K562 (cell line): ENCODE results near the gene URM1. TPM values are rescaled to one million over a fixed set of nuclear protein-coding genes. Genes with fewer than 3 reads are reported as not detected.
"Not testable (repeated sequence)": the region's sequence is repeated elsewhere in the genome, so short reads cannot be mapped to it uniquely, and the experiment has no call there.

ENCODE experiments used
- ATAC-seq: fragments of 200-7000 bp; cut with Tn5 transposase; 3 replicates; pipeline ENCODE4 v1.9.1; 2020; ENCODE audit warnings: moderate library complexity
- BruUV-seq: library from RNA; stranded (reverse); fragments of 400-500 nt; replicated peaks from 2 replicates; lab custom pipeline; 2021; lab: Mats Ljungman, UMichigan
- CTCF ChIA-PET: fragments of 300-600 bp; formaldehyde crosslinking; extraction: SDS; loops from one replicate; lab custom pipeline; 2021; ENCODE audit warnings: low intra/inter-chr PET ratio; lab: Yijun Ruan, JAX
- POLR2A ChIA-PET: fragments of 300-600, 350-650 bp; sonication (Branson Sonifier 250); formaldehyde crosslinking; extraction: SDS; loops from one replicate; lab custom pipeline; 2021; ENCODE audit warnings: antibody characterized with exemption, inconsistent platforms; lab: Yijun Ruan, JAX
- DNase-seq, 4 experiments: peaks; one replicate each; pipeline versions ENCODE4 v3.0.0 to v3.0.0-alpha.2; 2011 to 2018; ENCODE audit warnings: low spot score in 3 of 4, mixed read lengths in 3 of 4; ENCODE audit errors: extremely low read depth in 1 of 4
- FAIRE-seq: peaks from 2 replicates; lab custom pipeline; 2011; peaks lifted over from hg19 to GRCh38; lab: Jason Lieb, UNC
- H2AFZ ChIP-seq: 2 replicates; pipeline ENCODE4 v1.6.0; 2011; ENCODE audit warnings: low read depth, low read length, control low read depth, inconsistent platforms
- H3K27ac ChIP-seq: fragments of 200-600 bp; 3 replicates; pipeline ENCODE4 v1.8.0; 2011; ENCODE audit warnings: low read depth, mild to moderate bottlenecking, control low read depth, inconsistent platforms, low read length, moderate library complexity, mixed read lengths; ENCODE audit errors: extremely low read depth
- H3K27me3 ChIP-seq, 2 experiments: fragments of 300-600 bp in 1 of 2; 2 replicates in 1 of 2; 3 replicates in 1 of 2; pipeline versions ENCODE4 v1.6.0 to v1.8.0; 2011; ENCODE audit warnings: inconsistent platforms in 2 of 2, low read length in 2 of 2, mild to moderate bottlenecking in 1 of 2, mixed read lengths in 1 of 2, moderate library complexity in 1 of 2; ENCODE audit not compliant: control insufficient read depth in 2 of 2, insufficient read depth in 2 of 2
- H3K36me3 ChIP-seq: fragments of 300-600 bp; 3 replicates; pipeline ENCODE4 v1.8.0; 2011; ENCODE audit warnings: mild to moderate bottlenecking, low read length, inconsistent platforms; ENCODE audit not compliant: control insufficient read depth, insufficient read depth
- H3K4me1 ChIP-seq, 2 experiments: fragments of 200-600 bp in 1 of 2; replicated peaks in 1 of 2; 2 replicates in 1 of 2; 3 replicates in 1 of 2; pipeline versions ENCODE4 v1.5.1 to v1.8.0; 2011; ENCODE audit warnings: inconsistent platforms in 2 of 2, low read length in 2 of 2, mild to moderate bottlenecking in 1 of 2, mixed read lengths in 1 of 2, moderate library complexity in 1 of 2; ENCODE audit not compliant: control insufficient read depth in 2 of 2, insufficient read depth in 2 of 2
- H3K4me2 ChIP-seq: 2 replicates; pipeline ENCODE4 v1.6.1; 2011; ENCODE audit warnings: low read length, control low read depth, inconsistent platforms, mixed read lengths; ENCODE audit not compliant: insufficient read depth
- H3K4me3 ChIP-seq: fragments of 200-600 bp; sonication (generic), shearing (Covaris generic); 2 replicates; pipeline ENCODE4 v1.5.1; 2016; ENCODE audit warnings: control low read depth, inconsistent platforms
- H3K79me2 ChIP-seq: fragments of 200-600 bp; 3 replicates; pipeline ENCODE4 v1.8.0; 2011; ENCODE audit warnings: low read length, inconsistent platforms; ENCODE audit not compliant: control insufficient read depth, insufficient read depth
- H3K9ac ChIP-seq, 2 experiments: 2 replicates each; pipeline versions ENCODE4 v1.6.0 to v1.6.1; 2011; ENCODE audit warnings: low read depth in 2 of 2, low read length in 2 of 2, control low read depth in 1 of 2, inconsistent platforms in 1 of 2, mild to moderate bottlenecking in 1 of 2, mixed read lengths in 1 of 2; ENCODE audit not compliant: insufficient read depth in 1 of 2
- H3K9me1 ChIP-seq: one replicate; pipeline ENCODE4 v1.6.0; 2011; ENCODE audit warnings: inconsistent platforms, mild to moderate bottlenecking, low read length, moderate library complexity; ENCODE audit not compliant: control insufficient read depth, insufficient read depth
- H3K9me3 ChIP-seq: replicated peaks from 2 replicates; pipeline ENCODE4 v1.5.1; 2011; ENCODE audit warnings: low read depth, low read length, inconsistent platforms; ENCODE audit not compliant: control insufficient read depth, insufficient read depth
- H4K20me1 ChIP-seq: replicated peaks from 2 replicates; pipeline ENCODE4 v1.6.1; 2011; ENCODE audit warnings: low read length, inconsistent platforms, mixed read lengths; ENCODE audit not compliant: control insufficient read depth, insufficient read depth
- EGR1 ChIP-seq: fragments of 450-650 bp; conservative IDR thresholded peaks from 2 replicates; pipeline ENCODE4 v1.6.1; 2017; ENCODE audit warnings: mild to moderate bottlenecking
- FIP1L1 ChIP-seq: fragments of 200-400 bp; formaldehyde crosslinking; IDR thresholded peaks from 2 replicates; pipeline ENCODE4 v1.6.1; 2018; ENCODE audit warnings: mild to moderate bottlenecking, low read depth, low read length; ENCODE audit not compliant: poor library complexity, severe bottlenecking
- FOXJ3 ChIP-seq: sonication (generic); formaldehyde crosslinking; IDR thresholded peaks from 2 replicates; pipeline ENCODE4 v1.4.0; 2020; ENCODE audit warnings: mild to moderate bottlenecking, missing genetic modification reagents
- MYNN ChIP-seq, 2 experiments: sonication (generic); formaldehyde crosslinking in 1 of 2; IDR thresholded peaks; 2 replicates each; pipeline versions ENCODE4 v1.5.0 to v1.6.1; 2016 to 2020; ENCODE audit warnings: antibody characterized with exemption in 1 of 2, missing genetic modification reagents in 1 of 2
- ZSCAN29 ChIP-seq: fragments of 450-650 bp; IDR thresholded peaks from 2 replicates; pipeline ENCODE4 v1.6.1; 2017
- WGBS: fragments of 100-300 bp; shearing (Covaris generic); methylation state at CpG from one replicate; pipeline ENCODE4 v1.1.6; 2016; ENCODE audit warnings: low coverage, mixed read lengths; ENCODE audit not compliant: insufficient coverage; ENCODE audit errors: missing lambda C conversion rate; 5-methylcytosine and 5-hydroxymethylcytosine counted together
- in situ Hi-C: fragments of 300-500 bp; cut with MboI; formaldehyde crosslinking; loops from 4 replicates; pipeline ENCODE4 v1.15.0; 2018; ENCODE audit warnings: inconsistent platforms, mixed read lengths
- intact Hi-C: fragments of 100-400 bp; cut with micrococcal nuclease; formaldehyde crosslinking; loops from 2 replicates; pipeline ENCODE4 v1.14.2; 2022
- polyA plus RNA-seq, 8 experiments: library from polyadenylated mRNA; depleted of rRNA in 4 of 8; stranded (reverse) in 5 of 8; unstranded in 3 of 8; fragments of >200 nt; fragmentation: Nextera tagmentation in 2 of 8; fragmentation: Illumina TruSeq in 1 of 8; extraction: Ambion mirVana in 2 of 8; extraction: Trizol in 1 of 8; gene quantifications; 2 replicates each; pipeline versions ENCODE4 v1.2.1 to v1.2.3, GENCODE V29; 2011 to 2014; ENCODE audit warnings: inconsistent platforms in 1 of 8, missing spikeins in 1 of 8
- total RNA-seq, 7 experiments: library from RNA; depleted of rRNA in 6 of 7; stranded (reverse); fragments of >200 nt in 6 of 7; fragmentation: Illumina TruSeq in 2 of 7; extraction: Trizol in 2 of 7; gene quantifications; 2 replicates each; pipeline versions ENCODE4 v1.2.1 to v1.2.3, GENCODE V29; 2011 to 2021; ENCODE audit warnings: low replicate concordance in 1 of 7
- TF ChIP-seq, protein P1 (sequence below): fragments of 450-650 bp; formaldehyde crosslinking; IDR thresholded peaks from 2 replicates; pipeline ENCODE4 v1.4.0; 2022; ENCODE audit warnings: mild to moderate bottlenecking, moderate library complexity
- TF ChIP-seq, protein P2 (sequence below): fragments of 250-450 bp; sonication (Bioruptor Pico); IDR thresholded peaks from 2 replicates; pipeline ENCODE4 v1.5.0; 2021; ENCODE audit warnings: mild to moderate bottlenecking, moderate library complexity

URM1 gene
- total and polyA plus RNA-seq, 9 of the 15 experiments (the other 6 are each of a cell fraction or from before 2014, with no cell fraction given): 10.1 to 88.9 (median 53.3) TPM

DNA sequence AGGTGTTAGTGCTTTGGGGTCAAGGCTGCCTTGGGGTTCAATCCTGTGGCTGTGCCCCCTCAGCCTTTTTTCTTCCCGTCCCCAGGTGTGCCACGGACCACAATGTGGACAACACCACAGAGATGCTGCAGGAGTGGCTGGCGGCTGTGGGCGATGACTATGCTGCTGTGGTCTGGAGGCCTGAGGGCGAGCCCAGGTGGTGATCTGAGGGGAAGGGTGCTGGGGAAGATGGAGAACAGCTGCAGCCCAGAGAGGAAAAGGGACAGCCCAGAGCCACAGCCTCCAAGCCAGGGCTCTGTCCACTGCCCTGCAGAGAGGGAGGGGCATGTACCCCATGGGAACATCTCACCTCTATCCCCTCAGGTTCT lies 51.6 kb downstream of the URM1 start:
- Histone ChIP-seq H4K20me1 (no peaks in the 10 kb centered on the region), H3K9me1 (no peaks in the 10 kb centered on the region), H3K4me3 (no peak overlapping the region), H3K27ac (no peak overlapping the region), H3K4me1 (peaks cover 14 to 46% of the 10 kb centered on the region in 2 experiments; a peak in 4 of 5 replicates), H3K4me2 (no peak overlapping the region), H3K79me2 (peaks cover 8% of the 10 kb centered on the region; the same call in 1 of the 3 replicates), H2AFZ (no peak overlapping the region), H3K36me3 (peaks cover 6% of the 10 kb centered on the region; the same call in 1 of the 3 replicates), H3K9me3 (no peaks in the 10 kb centered on the region), H3K9ac (no peak overlapping the region), H3K27me3 (no peaks in the 10 kb centered on the region)
- TF ChIP-seq FOXJ3 (CRISPR knock-in tag) (no peak), EGR1 (no peak), MYNN (IDR thresholded peaks at IDR 0.05) (no peak), MYNN (CRISPR knock-in tag; IDR thresholded peaks at IDR 0.05) (no peak), FIP1L1 (no peak), ZSCAN29 (no peak)
- TF ChIP-seq, protein P1, sequence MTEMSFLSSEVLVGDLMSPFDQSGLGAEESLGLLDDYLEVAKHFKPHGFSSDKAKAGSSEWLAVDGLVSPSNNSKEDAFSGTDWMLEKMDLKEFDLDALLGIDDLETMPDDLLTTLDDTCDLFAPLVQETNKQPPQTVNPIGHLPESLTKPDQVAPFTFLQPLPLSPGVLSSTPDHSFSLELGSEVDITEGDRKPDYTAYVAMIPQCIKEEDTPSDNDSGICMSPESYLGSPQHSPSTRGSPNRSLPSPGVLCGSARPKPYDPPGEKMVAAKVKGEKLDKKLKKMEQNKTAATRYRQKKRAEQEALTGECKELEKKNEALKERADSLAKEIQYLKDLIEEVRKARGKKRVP: no peak
- TF ChIP-seq, protein P2, sequence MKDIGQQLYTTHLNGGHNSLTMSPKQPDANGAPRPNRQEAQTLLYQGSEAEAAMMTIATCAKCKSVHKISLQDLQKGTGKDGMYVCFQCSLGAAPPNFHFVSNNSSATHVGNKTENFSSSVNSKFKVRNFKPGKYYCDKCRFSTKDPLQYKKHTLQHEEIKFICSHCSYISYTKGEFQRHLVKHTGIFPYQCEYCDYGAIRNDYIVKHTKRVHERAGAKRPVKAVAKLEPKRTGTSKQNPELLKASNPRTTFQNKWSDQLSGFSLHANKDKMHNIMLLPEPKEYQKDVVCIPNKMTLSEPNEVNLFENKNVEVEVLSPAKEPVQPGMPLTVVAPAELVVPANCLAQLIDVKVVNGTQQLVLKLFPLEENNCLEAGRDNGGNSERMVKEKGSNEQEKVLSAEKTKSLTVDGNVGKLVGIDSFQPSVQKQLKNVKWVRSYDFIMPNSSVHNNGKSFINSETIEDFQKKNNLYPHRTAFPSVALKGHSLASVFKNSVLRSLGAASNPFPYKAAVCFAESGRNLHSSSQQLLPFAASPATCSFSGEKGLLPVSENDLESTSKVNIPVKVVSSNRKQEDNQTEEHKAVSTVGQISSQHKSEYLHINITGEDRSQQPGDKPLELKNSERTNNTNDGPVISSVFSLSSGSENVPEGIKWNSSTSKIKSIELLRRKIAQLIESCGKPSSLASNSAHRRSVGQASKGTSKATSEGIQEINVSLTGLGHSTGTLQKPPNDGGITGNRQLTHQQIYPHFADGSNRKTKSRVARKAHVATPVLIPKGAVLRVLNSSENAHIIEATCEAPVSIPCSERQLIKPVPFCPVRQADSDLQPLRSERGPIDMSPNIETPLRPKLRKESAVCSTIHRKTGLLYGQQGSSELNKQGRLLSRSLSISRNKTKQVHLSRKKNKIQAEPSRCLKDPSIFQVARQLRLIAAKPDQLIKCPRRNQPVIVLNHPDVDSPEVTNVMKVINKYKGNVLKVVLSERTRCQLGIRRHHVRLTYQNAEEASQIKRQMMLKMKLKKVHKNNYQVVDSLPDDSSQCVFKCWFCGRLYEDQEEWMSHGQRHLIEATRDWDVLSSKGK (CRISPR knock-in tag): no peak
- FAIRE-seq (no peak), DNase-seq (no peak), ATAC-seq (no peak)
- in situ Hi-C loops: loop anchor here (10.0 kb wide), 1 partner anchor 292 kb away; no protein-coding TSS in a partner anchor
- ChIA-PET CTCF (no interaction called here), POLR2A (interaction anchor here (1.1 kb wide), 1 partner anchor 13 kb away, joined by 3 read pairs; no protein-coding TSS in a partner anchor)
- WGBS: 59% methylated on average over 2 of the region's 5 CpGs
- no TSS peak for BruUV-seq
- intact Hi-C loops: no loop called here

DNA sequence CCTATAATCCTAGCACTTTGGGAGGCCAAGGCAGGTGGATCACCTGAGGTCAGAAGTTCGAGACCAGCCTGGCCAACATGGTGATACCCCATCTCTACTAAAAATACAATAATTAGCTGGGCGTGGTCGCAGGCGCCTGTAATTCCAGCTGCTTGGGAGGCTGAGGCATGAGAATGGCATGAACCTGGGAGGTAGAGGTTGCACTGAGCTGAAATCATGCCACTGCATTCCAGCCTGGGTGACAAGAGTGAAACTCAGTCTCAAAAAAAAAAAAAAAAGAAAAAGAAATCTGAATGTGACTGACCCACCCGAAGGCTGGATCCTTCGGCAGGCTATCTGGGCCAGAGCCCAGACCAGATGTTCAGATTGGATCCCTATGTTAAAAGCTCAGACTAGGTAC lies 52.2 kb downstream of the URM1 start:
- WGBS: 73% methylated on average over 6 of the region's 6 CpGs
- ATAC-seq, H3K9ac ChIP-seq, BruUV-seq, H3K9me3 ChIP-seq, H3K79me2 ChIP-seq, H3K4me2 ChIP-seq, H3K4me3 ChIP-seq, intact Hi-C loops, H4K20me1 ChIP-seq, H3K36me3 ChIP-seq, H2AFZ ChIP-seq, FAIRE-seq, H3K27me3 ChIP-seq, CTCF ChIA-PET, DNase-seq, H3K27ac ChIP-seq, H3K9me1 ChIP-seq: not testable (repeated sequence)
- peaks cover 18 to 52% of the 10 kb centered on the region in 2 experiments; a peak in 4 of 5 replicates for H3K4me1 ChIP-seq
- in situ Hi-C loops: loop anchor here (10.0 kb wide), 1 partner anchor 291 kb away; no protein-coding TSS in a partner anchor
- POLR2A ChIA-PET: interaction anchor here (0.6 to 1.1 kb wide), 2 partner anchors 13 to 50 kb away, joined by 3 read pairs; no protein-coding TSS in a partner anchor
